HCT116 (cell line): Measurements from ENCODE around the gene DACH2. TPM values are rescaled to one million over a fixed set of nuclear protein-coding genes. Genes with fewer than 3 reads are reported as not detected.

Source experiments
- ATAC-seq: fragments of 200-7000 bp; cut with Tn5 transposase; 2 replicates; pipeline ENCODE4 v1.9.1; 2020; ENCODE audit warnings: mild to moderate bottlenecking, moderate library complexity
- BruUV-seq: library from RNA; stranded (reverse); fragments of 400-500 nt; replicated peaks from 2 replicates; lab custom pipeline; 2021; lab: Mats Ljungman, UMichigan
- CTCF ChIA-PET: fragments of 300-600 bp; sonication (Branson Sonifier 250); formaldehyde crosslinking; loops from one replicate; lab custom pipeline; 2021; ENCODE audit warnings: antibody characterized with exemption; lab: Charles Lee
- POLR2A ChIA-PET: fragments of 300-600, 350-600 bp; sonication (Branson Sonifier 250); formaldehyde crosslinking; loops from one replicate; lab custom pipeline; 2021; ENCODE audit warnings: antibody characterized with exemption; lab: Charles Lee
- RAD21 ChIA-PET, 2 experiments: fragments of 300-600 bp; sonication (Branson Sonifier 250); formaldehyde crosslinking; loops; one replicate each; lab custom pipeline; 2023; ENCODE audit warnings: low total read pairs in 2 of 2; ENCODE audit not compliant: uncharacterized antibody in 2 of 2, unreplicated experiment in 2 of 2, low non-redundant PET in 1 of 2; lab: Charles Lee
- DNase-seq: peaks from one replicate; pipeline ENCODE4 v3.0.0-alpha.2; 2010; ENCODE audit warnings: low read depth, low spot score
- H2AFZ ChIP-seq: fragments of 200-600 bp; shearing (Covaris generic), sonication (generic); 2 replicates; pipeline ENCODE4 v1.6.1; 2017; ENCODE audit warnings: low read depth, mixed run types, mixed read lengths, antibody characterized with exemption, low read length; ENCODE audit not compliant: poor library complexity, severe bottlenecking
- H3K27ac ChIP-seq: 2 replicates; pipeline ENCODE4 v1.5.1; 2012; ENCODE audit warnings: low read depth, low read length
- H3K27me3 ChIP-seq: fragments of 200-600 bp; sonication (generic); 2 replicates; pipeline ENCODE4 v1.6.1; 2016; ENCODE audit warnings: mixed run types, low read length, mixed read lengths; ENCODE audit not compliant: insufficient read depth
- H3K36me3 ChIP-seq, 2 experiments: fragments of 200-500 bp in 1 of 2; fragments of 200-600 bp in 1 of 2; sonication (Bioruptor generic) in 1 of 2; sonication (generic) in 1 of 2; 2 replicates each; pipeline versions ENCODE4 v1.5.1 to v1.6.1; 2014 to 2016; ENCODE audit warnings: low read length in 2 of 2, inconsistent platforms in 1 of 2, mixed read lengths in 1 of 2, mixed run types in 1 of 2; ENCODE audit not compliant: insufficient read depth in 2 of 2, control insufficient read depth in 1 of 2
- H3K4me1 ChIP-seq, 2 experiments: fragments of 200-600 bp in 1 of 2; sonication (generic) in 1 of 2; 2 replicates each; pipeline versions ENCODE4 v1.5.1 to v1.6.1; 2012 to 2017; ENCODE audit warnings: low read length in 2 of 2, inconsistent platforms in 1 of 2, mild to moderate bottlenecking in 1 of 2, mixed read lengths in 1 of 2, mixed run types in 1 of 2, moderate library complexity in 1 of 2; ENCODE audit not compliant: insufficient read depth in 2 of 2, control insufficient read depth in 1 of 2
- H3K4me2 ChIP-seq: fragments of 200-600 bp; sonication (generic); 2 replicates; pipeline ENCODE4 v1.6.1; 2017; ENCODE audit warnings: mixed run types, low read length, mixed read lengths
- H3K4me3 ChIP-seq, 2 experiments: fragments of 200-600 bp in 1 of 2; sonication (generic) in 1 of 2; replicated peaks in 1 of 2; 2 replicates each; pipeline ENCODE4 v1.5.1; 2011 to 2016; ENCODE audit warnings: low read length in 2 of 2, control low read depth in 1 of 2, low read depth in 1 of 2, mild to moderate bottlenecking in 1 of 2, mixed read lengths in 1 of 2, mixed run types in 1 of 2
- H3K79me2 ChIP-seq: fragments of 200-600 bp; sonication (generic); 2 replicates; pipeline ENCODE4 v1.6.1; 2017; ENCODE audit warnings: mild to moderate bottlenecking, mixed run types, low read length, moderate library complexity, mixed read lengths; ENCODE audit not compliant: insufficient read depth
- H3K9ac ChIP-seq: fragments of 200-600 bp; sonication (generic); 2 replicates; pipeline ENCODE4 v1.6.1; 2016; ENCODE audit warnings: low read length, mixed read lengths
- H3K9me2 ChIP-seq: fragments of 200-600 bp; sonication (generic), shearing (Covaris generic); 2 replicates; pipeline ENCODE4 v1.6.1; 2017; ENCODE audit warnings: mixed run types, mild to moderate bottlenecking, moderate library complexity; ENCODE audit not compliant: insufficient read depth
- H3K9me3 ChIP-seq, 2 experiments: fragments of 200-500 bp in 1 of 2; fragments of 200-600 bp in 1 of 2; sonication (Bioruptor generic) in 1 of 2; sonication (generic) in 1 of 2; 2 replicates each; pipeline ENCODE4 v1.6.1; 2014 to 2017; ENCODE audit warnings: low read length in 2 of 2, mixed read lengths in 2 of 2, inconsistent platforms in 1 of 2, low read depth in 1 of 2, mild to moderate bottlenecking in 1 of 2, mixed run types in 1 of 2, moderate library complexity in 1 of 2; ENCODE audit not compliant: control insufficient read depth in 1 of 2, insufficient read depth in 1 of 2
- H4K20me1 ChIP-seq: fragments of 200-600 bp; sonication (generic), shearing (Covaris generic); 2 replicates; pipeline ENCODE4 v1.6.1; 2017; ENCODE audit warnings: mixed run types, mild to moderate bottlenecking, moderate library complexity; ENCODE audit not compliant: insufficient read depth
- CBX3 ChIP-seq: IDR thresholded peaks from 2 replicates; pipeline ENCODE4 v1.6.1; 2012; ENCODE audit warnings: low read depth
- CEBPB ChIP-seq: IDR thresholded peaks from 2 replicates; pipeline ENCODE4 v1.6.1; 2012; ENCODE audit warnings: low read depth
- CTCF ChIP-seq, 3 experiments: fragments of 200-600 bp in 1 of 3; sonication (generic) in 1 of 3; IDR thresholded peaks in 2 of 3; conservative IDR thresholded peaks in 1 of 3; 2 replicates each; pipeline ENCODE4 v1.5.1; 2012 to 2017; ENCODE audit warnings: low read depth in 2 of 3, low read length in 2 of 3, antibody characterized with exemption in 1 of 3, borderline replicate concordance in 1 of 3, control low read depth in 1 of 3, mild to moderate bottlenecking in 1 of 3, mixed read lengths in 1 of 3, mixed run types in 1 of 3, moderate library complexity in 1 of 3; ENCODE audit not compliant: insufficient read depth in 1 of 3
- EGR1 ChIP-seq: IDR thresholded peaks from 2 replicates; pipeline ENCODE4 v1.6.1; 2012; ENCODE audit warnings: low read depth
- EZH2 ChIP-seq: fragments of 200-600 bp; sonication (generic); IDR thresholded peaks from 2 replicates; pipeline ENCODE4 v1.6.1; 2017; ENCODE audit warnings: antibody characterized with exemption, mixed run types
- EZH2phosphoT487 ChIP-seq: fragments of 200-600 bp; IDR thresholded peaks from 2 replicates; pipeline ENCODE4 v1.6.1; 2018; ENCODE audit warnings: antibody characterized with exemption, borderline replicate concordance
- JUND ChIP-seq: IDR thresholded peaks from 2 replicates; pipeline ENCODE4 v1.6.1; 2012
- MAX ChIP-seq: IDR thresholded peaks from 2 replicates; pipeline ENCODE4 v1.6.1; 2012
- POLR2A ChIP-seq: IDR thresholded peaks from 2 replicates; pipeline ENCODE4 v1.7.0; 2011; ENCODE audit warnings: borderline replicate concordance; ENCODE audit not compliant: insufficient read depth, insufficient read length; ENCODE audit errors: extremely low read depth
- RAD21 ChIP-seq: IDR thresholded peaks from 2 replicates; pipeline ENCODE4 v1.6.1; 2012; ENCODE audit warnings: low read depth, mild to moderate bottlenecking
- REST ChIP-seq: IDR thresholded peaks from 2 replicates; pipeline ENCODE4 v1.6.1; 2012; ENCODE audit warnings: low read depth
- SIN3A ChIP-seq: IDR thresholded peaks from 2 replicates; pipeline ENCODE4 v1.6.1; 2012; ENCODE audit warnings: low read depth
- SP1 ChIP-seq: IDR thresholded peaks from 2 replicates; pipeline ENCODE4 v1.6.1; 2012; ENCODE audit warnings: low read depth
- SRF ChIP-seq: IDR thresholded peaks from 2 replicates; pipeline ENCODE4 v1.6.1; 2012; ENCODE audit warnings: low read depth
- TCF7L2 ChIP-seq: IDR thresholded peaks from 2 replicates; pipeline ENCODE4 v1.7.0; 2011; ENCODE audit warnings: borderline replicate concordance, inconsistent platforms; ENCODE audit not compliant: insufficient read depth, insufficient read length; ENCODE audit errors: extremely low read depth
- YY1 ChIP-seq: IDR thresholded peaks from 2 replicates; pipeline ENCODE4 v1.6.1; 2011; ENCODE audit warnings: low read length, low read depth, moderate library complexity, mild to moderate bottlenecking; ENCODE audit not compliant: insufficient replicate concordance; ENCODE audit errors: extremely low read depth
- ZFX ChIP-seq: fragments of 450-650 bp; IDR thresholded peaks from 2 replicates; pipeline ENCODE4 v1.6.1; 2017
- intact Hi-C: fragments of 100-400 bp; cut with micrococcal nuclease; formaldehyde crosslinking; loops from 2 replicates; pipeline ENCODE4 v1.10.0; 2022
- total RNA-seq: library from RNA; stranded (reverse); gene quantifications from one replicate; pipeline ENCODE4 v1.2.1, GENCODE V29; 2021; ENCODE audit not compliant: unreplicated experiment
- TF ChIP-seq, protein P1 (sequence below): IDR thresholded peaks from 2 replicates; pipeline ENCODE4 v1.6.1; 2012

Gene DACH2
- total RNA-seq, 1 experiment from 2014 or later = not detected

DNA sequence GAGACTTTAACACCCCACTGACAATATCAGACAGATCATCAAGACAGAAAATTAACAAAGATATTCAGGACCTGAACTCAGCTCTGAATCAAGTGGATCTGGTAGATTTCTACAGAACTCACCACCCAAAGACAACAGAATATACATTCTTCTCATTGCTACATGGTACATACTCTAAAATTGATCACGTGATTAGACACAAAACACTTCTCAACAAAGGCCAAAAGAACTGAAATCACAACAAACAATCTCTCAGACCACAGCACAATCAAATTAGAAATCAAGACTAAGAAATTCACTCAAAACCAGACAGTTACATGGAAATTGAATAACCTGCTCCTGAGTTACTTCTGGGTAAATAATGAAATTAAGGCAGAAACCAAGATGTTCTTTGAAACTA is 49.6 kb downstream of the DACH2 start:
- H3K4me1 ChIP-seq = no peaks in the 10 kb centered on the region
- TF ChIP-seq POLR2A = no peak
- no peak for TF ChIP-seq EGR1
- no peak for TF ChIP-seq RAD21
- no peak for TF ChIP-seq REST
- no peak for TF ChIP-seq ZFX
- no peak for TF ChIP-seq MAX
- TF ChIP-seq, protein P1, sequence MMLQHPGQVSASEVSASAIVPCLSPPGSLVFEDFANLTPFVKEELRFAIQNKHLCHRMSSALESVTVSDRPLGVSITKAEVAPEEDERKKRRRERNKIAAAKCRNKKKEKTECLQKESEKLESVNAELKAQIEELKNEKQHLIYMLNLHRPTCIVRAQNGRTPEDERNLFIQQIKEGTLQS = no peak
- TF ChIP-seq EZH2 = no peak
- no peak for TF ChIP-seq YY1
- TF ChIP-seq EZH2phosphoT487 = no peak
- no peak for TF ChIP-seq SRF
- TF ChIP-seq CTCF (IDR thresholded peaks at IDR 0.05 in 2 of 3, conservative IDR thresholded peaks at IDR 0.05 in 1 of 3; ENCODE audit: borderline replicate concordance in 1 of 3, insufficient read depth in 1 of 3, low read depth in 2 of 3, low read length in 2 of 3) = no peak
- TF ChIP-seq JUND = no peak
- TF ChIP-seq CBX3 = no peak
- no peak for TF ChIP-seq TCF7L2
- TF ChIP-seq SP1 = no peak
- TF ChIP-seq SIN3A = no peak
- TF ChIP-seq CEBPB = no peak
- H3K36me3 ChIP-seq = no peaks in the 10 kb centered on the region
- H3K4me2 ChIP-seq = no peak overlapping the region
- no TSS peak for BruUV-seq
- ATAC-seq (no peak), DNase-seq (no peak)
- ChIA-PET RAD21 (no interaction called here), CTCF (no interaction called here), POLR2A (no interaction called here)
- no peaks in the 10 kb centered on the region for H3K9me3 ChIP-seq
- no peak overlapping the region for H3K9ac ChIP-seq
- H2AFZ ChIP-seq = no peak overlapping the region
- H3K27ac ChIP-seq = no peak overlapping the region
- intact Hi-C loops = no loop called here
- H4K20me1 ChIP-seq = no peaks in the 10 kb centered on the region
- H3K79me2 ChIP-seq = no peaks in the 10 kb centered on the region
- H3K9me2 ChIP-seq = no peaks in the 10 kb centered on the region
- no peaks in the 10 kb centered on the region for H3K27me3 ChIP-seq
- H3K4me3 ChIP-seq = no peak overlapping the region
